ENCODE data around the gene MORN4. TPM values are rescaled to one million over a fixed set of nuclear protein-coding genes. Genes with fewer than 3 reads are reported as not detected.

MORN4 gene
- total RNA-seq, 4 donors from 2014 or later, result 2.1 to 11.5 (median 4.5) TPM

GRCh38 chr10:97608991-97609561, 24.2 kb downstream of the MORN4 start:
- DNase-seq (ENCODE audit: extremely low spot score), result no peak
- H3K4me1 ChIP-seq, result peaks cover 4 to 22% (median 15%) of the 10 kb centered on the region in 4 donors
- H3K36me3 ChIP-seq, result no peaks in the 10 kb centered on the region
- TF ChIP-seq, protein P1, sequence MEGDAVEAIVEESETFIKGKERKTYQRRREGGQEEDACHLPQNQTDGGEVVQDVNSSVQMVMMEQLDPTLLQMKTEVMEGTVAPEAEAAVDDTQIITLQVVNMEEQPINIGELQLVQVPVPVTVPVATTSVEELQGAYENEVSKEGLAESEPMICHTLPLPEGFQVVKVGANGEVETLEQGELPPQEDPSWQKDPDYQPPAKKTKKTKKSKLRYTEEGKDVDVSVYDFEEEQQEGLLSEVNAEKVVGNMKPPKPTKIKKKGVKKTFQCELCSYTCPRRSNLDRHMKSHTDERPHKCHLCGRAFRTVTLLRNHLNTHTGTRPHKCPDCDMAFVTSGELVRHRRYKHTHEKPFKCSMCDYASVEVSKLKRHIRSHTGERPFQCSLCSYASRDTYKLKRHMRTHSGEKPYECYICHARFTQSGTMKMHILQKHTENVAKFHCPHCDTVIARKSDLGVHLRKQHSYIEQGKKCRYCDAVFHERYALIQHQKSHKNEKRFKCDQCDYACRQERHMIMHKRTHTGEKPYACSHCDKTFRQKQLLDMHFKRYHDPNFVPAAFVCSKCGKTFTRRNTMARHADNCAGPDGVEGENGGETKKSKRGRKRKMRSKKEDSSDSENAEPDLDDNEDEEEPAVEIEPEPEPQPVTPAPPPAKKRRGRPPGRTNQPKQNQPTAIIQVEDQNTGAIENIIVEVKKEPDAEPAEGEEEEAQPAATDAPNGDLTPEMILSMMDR (IDR thresholded peaks at IDR 0.05), result no peak
- peak in 1 of 2 donors; percentile 6 for TF ChIP-seq POLR2AphosphoS5 (IDR thresholded peaks at IDR 0.05)
- H3K9me3 ChIP-seq, result no peaks in the 10 kb centered on the region
- intact Hi-C loops (cut with DNase I), result loop anchor here (1.0 kb wide), 1 partner anchor 35 kb away; no protein-coding TSS in a partner anchor
- H3K27ac ChIP-seq (replicated peaks in 1 of 4), result peak overlapping the region in 2 of 4 donors; percentile 3 to 12
- WGBS, result 58% methylated on average over 12 of the region's 13 CpGs
- H3K27me3 ChIP-seq, result no peaks in the 10 kb centered on the region
- no peak overlapping the region for H3K4me3 ChIP-seq

DNA sequence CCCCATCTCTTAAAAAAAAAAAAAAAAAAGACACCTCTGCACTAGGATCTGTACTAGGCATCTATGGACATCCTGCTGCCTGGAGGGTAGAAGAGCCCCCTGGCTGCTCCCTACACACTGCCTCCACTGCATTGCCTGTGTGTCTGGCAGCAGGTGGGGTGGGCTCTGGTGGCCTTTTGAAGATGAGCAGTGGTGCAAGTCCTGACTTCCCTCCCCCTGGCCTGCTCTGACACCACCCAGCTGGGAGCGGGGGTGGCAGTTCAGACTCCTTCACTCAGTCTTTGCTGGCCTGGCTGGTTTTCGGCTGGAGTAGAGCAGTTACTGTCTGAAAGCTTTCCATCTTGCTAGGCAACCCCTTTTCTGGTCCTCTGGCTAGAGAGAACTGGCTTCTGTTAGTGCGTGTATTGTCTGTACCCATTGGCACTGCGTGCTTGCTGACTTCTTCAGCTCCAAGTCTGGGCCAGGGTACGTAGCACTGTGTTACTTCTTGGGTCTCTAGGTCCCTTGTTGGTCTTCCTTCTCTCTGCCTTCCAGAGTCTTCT, 26.1 kb downstream of the MORN4 start:
- WGBS, result 90% methylated on average over 5 of the region's 5 CpGs
- no peak for DNase-seq (ENCODE audit: extremely low spot score)
- Histone ChIP-seq H3K27ac (replicated peaks in 1 of 4) (no peak overlapping the region), H3K36me3 (no peaks in the 10 kb centered on the region), H3K27me3 (no peaks in the 10 kb centered on the region), H3K4me3 (no peak overlapping the region), H3K9me3 (no peaks in the 10 kb centered on the region), H3K4me1 (peaks cover 1 to 15% (median 13%) of the 10 kb centered on the region in 4 donors)
- TF ChIP-seq, protein P1 (IDR thresholded peaks at IDR 0.05), result no peak
- TF ChIP-seq POLR2AphosphoS5 (IDR thresholded peaks at IDR 0.05) (no peak), POLR2A (IDR thresholded peaks at IDR 0.05; ENCODE audit: low read depth) (no peak), EP300 (IDR thresholded peaks at IDR 0.05) (no peak)
- intact Hi-C loops (cut with DNase I), result no loop called here

- peaks cover 13 to 16% (median 15%) of the 10 kb centered on the region in 4 donors for H3K4me1 ChIP-seq
- H3K27ac ChIP-seq (replicated peaks in 1 of 4), result no peak overlapping the region
- intact Hi-C loops (cut with DNase I), result no loop called here
- no peak for TF ChIP-seq POLR2A (IDR thresholded peaks at IDR 0.05; ENCODE audit: low read depth)
- no peak for TF ChIP-seq POLR2AphosphoS5 (IDR thresholded peaks at IDR 0.05)
- TF ChIP-seq EP300 (IDR thresholded peaks at IDR 0.05), result no peak
- TF ChIP-seq, protein P1 (IDR thresholded peaks at IDR 0.05), result no peak
- no peaks in the 10 kb centered on the region for H3K27me3 ChIP-seq
- no peaks in the 10 kb centered on the region for H3K36me3 ChIP-seq
- H3K4me3 ChIP-seq, result no peak overlapping the region
- 88% methylated on average over 12 of the region's 21 CpGs for WGBS
- DNase-seq (ENCODE audit: extremely low spot score), result no peak
- no peaks in the 10 kb centered on the region for H3K9me3 ChIP-seq
Measured at GRCh38 chr10:97601268-97602215, 31.8 kb downstream of the MORN4 start.

DNA sequence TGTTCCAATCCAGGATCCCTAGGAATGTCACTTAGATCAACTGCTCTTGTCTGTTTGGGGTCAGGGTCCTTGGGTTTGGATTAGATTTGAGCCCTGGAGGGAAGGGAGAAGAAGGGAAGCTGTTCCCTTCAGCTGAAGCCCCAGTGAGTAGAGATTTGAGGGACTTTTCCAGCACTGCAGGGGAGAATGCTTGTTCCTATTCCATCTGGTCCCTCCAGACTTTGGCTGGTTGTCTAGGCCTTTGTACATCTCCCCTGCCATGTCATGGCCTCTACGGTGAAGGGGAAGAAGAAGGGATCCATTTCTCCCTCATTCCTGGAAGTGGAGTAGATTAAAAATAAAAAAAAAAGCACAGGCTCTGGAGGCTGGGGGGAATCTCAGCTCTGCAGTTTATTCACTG, 32.7 kb downstream of the MORN4 start:
- H3K4me1 ChIP-seq, result peaks cover 22 to 25% (median 24%) of the 10 kb centered on the region in 4 donors
- no peaks in the 10 kb centered on the region for H3K36me3 ChIP-seq
- no peaks in the 10 kb centered on the region for H3K27me3 ChIP-seq
- no peak for DNase-seq (ENCODE audit: extremely low spot score)
- H3K4me3 ChIP-seq, result no peak overlapping the region
- WGBS, result 100% methylated on average over 1 of the region's 1 CpG
- TF ChIP-seq POLR2AphosphoS5 (IDR thresholded peaks at IDR 0.05), result no peak
- TF ChIP-seq, protein P1 (IDR thresholded peaks at IDR 0.05), result no peak
- no peak for TF ChIP-seq POLR2A (IDR thresholded peaks at IDR 0.05; ENCODE audit: low read depth)
- no peak for TF ChIP-seq EP300 (IDR thresholded peaks at IDR 0.05)
- H3K27ac ChIP-seq (replicated peaks in 1 of 4), result no peak overlapping the region
- no peaks in the 10 kb centered on the region for H3K9me3 ChIP-seq
- intact Hi-C loops (cut with DNase I), result no loop called here
